ENCODE measurements around the gene STT3B. TPM values are rescaled to one million over a fixed set of nuclear protein-coding genes. Genes with fewer than 3 reads are reported as not detected.

The STT3B gene
- polyA plus RNA-seq, 1 donor, result 125 TPM

DNA sequence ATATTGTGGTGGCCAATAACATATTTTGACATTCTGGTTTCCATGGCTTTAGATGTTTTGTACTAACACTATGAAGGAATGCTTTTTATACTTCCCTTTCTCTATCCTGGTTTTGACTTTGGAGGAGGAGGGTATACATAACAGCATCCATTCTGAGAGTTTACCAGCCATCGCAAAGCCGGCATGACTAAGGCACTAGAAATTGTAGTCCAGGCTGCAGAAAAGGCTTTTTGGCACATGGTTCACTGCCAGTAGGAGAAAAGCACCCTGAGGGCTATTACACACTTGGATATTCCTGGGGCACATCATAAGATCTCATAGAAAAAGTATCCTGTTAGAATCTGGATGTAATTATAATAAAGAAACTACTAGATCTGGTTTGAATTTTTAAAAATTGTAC is 101.8 kb downstream of the STT3B start:
- H3K27ac ChIP-seq (ENCODE audit: low read length), result no peak overlapping the region
- H3K27me3 ChIP-seq (ENCODE audit: control insufficient read depth, insufficient read depth, low read length), result no peaks in the 10 kb centered on the region
- H3K4me1 ChIP-seq (ENCODE audit: control insufficient read depth, insufficient read depth, low read length), result no peaks in the 10 kb centered on the region
- no peak for DNase-seq
- WGBS (ENCODE audit: insufficient coverage, low lambda C conversion rate), result no CpG with 5 or more reads among the region's 2 CpGs
- no peaks in the 10 kb centered on the region for H3K9me3 ChIP-seq (ENCODE audit: control insufficient read depth, low read depth, low read length)
- H3K4me3 ChIP-seq (ENCODE audit: low read length), result no peak overlapping the region
- peaks cover 29% of the 10 kb centered on the region for H3K36me3 ChIP-seq (ENCODE audit: control insufficient read depth, insufficient read depth, low read length)

DNA sequence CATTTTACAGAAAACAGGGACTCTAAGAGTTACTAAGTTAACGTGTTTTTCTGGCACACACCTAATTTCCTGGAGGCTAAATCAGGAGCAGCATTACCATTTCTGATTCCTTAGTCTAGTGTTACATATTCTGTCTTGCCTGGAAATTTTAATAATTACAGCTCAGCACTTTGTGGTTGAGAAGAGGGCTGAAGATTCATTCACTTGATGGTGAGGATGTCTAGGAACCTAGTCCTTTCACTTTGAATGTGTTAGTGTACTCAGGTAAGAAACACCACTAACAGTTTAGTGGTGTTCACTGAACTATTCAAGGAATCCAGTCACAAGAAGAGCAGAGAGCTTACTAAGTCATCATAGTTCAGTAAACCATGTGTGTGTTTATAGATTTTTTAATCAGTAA is 102.8 kb downstream of the STT3B start:
- no peaks in the 10 kb centered on the region for H3K27me3 ChIP-seq (ENCODE audit: control insufficient read depth, insufficient read depth, low read length)
- H3K27ac ChIP-seq (ENCODE audit: low read length), result no peak overlapping the region
- H3K4me1 ChIP-seq (ENCODE audit: control insufficient read depth, insufficient read depth, low read length), result no peaks in the 10 kb centered on the region
- no peak for DNase-seq
- H3K9me3 ChIP-seq (ENCODE audit: control insufficient read depth, low read depth, low read length), result no peaks in the 10 kb centered on the region
- WGBS (ENCODE audit: insufficient coverage, low lambda C conversion rate), result 80% methylated on average over 1 of the region's 1 CpG
- H3K4me3 ChIP-seq (ENCODE audit: low read length), result no peak overlapping the region
- H3K36me3 ChIP-seq (ENCODE audit: control insufficient read depth, insufficient read depth, low read length), result peaks cover 20% of the 10 kb centered on the region

DNA sequence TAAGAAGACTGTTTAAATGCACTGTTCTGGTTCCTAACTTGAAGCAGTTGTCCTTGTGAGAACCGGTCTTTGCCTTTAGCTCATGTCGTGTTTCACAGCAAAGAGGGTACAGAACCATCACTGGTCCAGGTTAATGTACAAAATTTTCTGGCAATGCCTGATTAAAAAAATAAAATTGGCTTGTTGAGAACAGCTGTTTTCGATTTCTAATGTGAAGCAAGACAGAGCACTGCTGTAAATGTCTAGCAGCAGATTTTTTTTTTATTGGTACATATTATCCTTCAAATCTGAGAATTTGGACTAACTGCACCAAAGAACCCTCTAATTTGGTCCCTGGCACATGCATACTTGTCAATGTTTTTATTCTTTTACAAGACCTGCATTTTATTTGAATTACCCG is 103.3 kb downstream of the STT3B start:
- Histone ChIP-seq H3K36me3 (ENCODE audit: control insufficient read depth, insufficient read depth, low read length) (peaks cover 20% of the 10 kb centered on the region), H3K9me3 (ENCODE audit: control insufficient read depth, low read depth, low read length) (no peaks in the 10 kb centered on the region), H3K4me3 (ENCODE audit: low read length) (no peak overlapping the region), H3K4me1 (ENCODE audit: control insufficient read depth, insufficient read depth, low read length) (no peaks in the 10 kb centered on the region), H3K27me3 (ENCODE audit: control insufficient read depth, insufficient read depth, low read length) (no peaks in the 10 kb centered on the region), H3K27ac (ENCODE audit: low read length) (no peak overlapping the region)
- DNase-seq, result no peak
- 100% methylated on average over 1 of the region's 4 CpGs for WGBS (ENCODE audit: insufficient coverage, low lambda C conversion rate)

DNA sequence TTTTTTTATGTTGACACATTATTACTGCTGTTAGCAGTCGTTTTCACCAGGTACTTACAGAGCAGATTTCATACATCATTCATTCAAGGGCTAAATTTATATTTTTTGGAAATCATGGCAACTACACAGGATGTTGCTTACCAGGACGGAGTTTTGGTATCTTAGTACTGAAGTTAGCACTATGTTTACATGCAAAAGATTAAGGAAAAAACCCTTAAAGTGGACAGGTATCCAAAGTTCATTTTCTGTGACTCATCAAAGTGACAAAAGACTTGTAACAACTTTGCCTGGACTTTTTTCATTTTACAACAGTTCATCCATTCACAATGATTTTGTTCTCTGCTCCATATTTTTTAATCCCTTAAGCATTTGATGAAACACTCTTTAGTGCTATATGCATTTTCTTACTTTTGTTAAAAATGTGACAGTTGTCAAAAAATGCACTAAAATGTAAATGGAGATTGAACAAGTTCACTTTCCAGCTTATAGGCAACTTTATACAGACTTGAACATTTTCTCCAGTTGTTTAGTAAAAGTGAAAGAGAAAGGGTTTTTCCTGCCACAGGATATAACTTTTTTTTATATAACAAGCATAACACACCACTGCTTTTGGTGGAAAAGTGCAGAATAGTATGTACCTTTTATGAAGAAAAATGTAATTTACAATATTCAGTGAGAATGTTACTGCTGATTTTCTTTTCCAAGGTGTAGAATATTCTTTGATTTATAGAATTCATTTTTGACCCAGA is 104.1 kb downstream of the STT3B start:
- H3K27me3 ChIP-seq (ENCODE audit: control insufficient read depth, insufficient read depth, low read length), result no peaks in the 10 kb centered on the region
- no peak overlapping the region for H3K4me3 ChIP-seq (ENCODE audit: low read length)
- no peaks in the 10 kb centered on the region for H3K9me3 ChIP-seq (ENCODE audit: control insufficient read depth, low read depth, low read length)
- peak overlapping the region; percentile 22 for H3K27ac ChIP-seq (ENCODE audit: low read length)
- H3K36me3 ChIP-seq (ENCODE audit: control insufficient read depth, insufficient read depth, low read length), result peaks cover 13% of the 10 kb centered on the region
- peak; percentile 23 to 83 for DNase-seq
- H3K4me1 ChIP-seq (ENCODE audit: control insufficient read depth, insufficient read depth, low read length), result no peaks in the 10 kb centered on the region
- WGBS (ENCODE audit: insufficient coverage, low lambda C conversion rate), result 0% methylated on average over 1 of the region's 2 CpGs

DNA sequence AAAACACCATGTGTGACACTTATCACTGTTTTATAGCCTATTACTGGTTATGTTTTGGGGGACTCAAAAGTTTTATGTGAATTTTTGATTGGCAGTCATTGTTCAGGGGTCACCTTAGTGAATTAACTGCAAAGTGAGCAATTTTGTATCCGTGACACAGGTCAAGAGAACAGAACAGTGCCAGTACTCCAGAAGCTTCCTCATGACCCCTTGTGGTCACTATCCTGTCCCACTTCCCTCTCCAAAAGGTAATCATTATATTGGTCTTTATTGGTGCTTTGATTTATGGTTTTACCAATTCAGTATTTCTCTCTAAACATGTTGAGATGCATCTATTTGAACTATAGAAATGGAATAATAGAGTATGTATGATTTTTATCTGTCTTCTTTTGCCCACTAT is 107.1 kb downstream of the STT3B start:
- no peaks in the 10 kb centered on the region for H3K9me3 ChIP-seq (ENCODE audit: control insufficient read depth, low read depth, low read length)
- H3K27ac ChIP-seq (ENCODE audit: low read length), result no peak overlapping the region
- peaks cover 3% of the 10 kb centered on the region for H3K36me3 ChIP-seq (ENCODE audit: control insufficient read depth, insufficient read depth, low read length)
- no peak overlapping the region for H3K4me3 ChIP-seq (ENCODE audit: low read length)
- WGBS (ENCODE audit: insufficient coverage, low lambda C conversion rate), result no CpG with 5 or more reads among the region's 1 CpG
- no peak for DNase-seq
- H3K27me3 ChIP-seq (ENCODE audit: control insufficient read depth, insufficient read depth, low read length), result no peaks in the 10 kb centered on the region
- H3K4me1 ChIP-seq (ENCODE audit: control insufficient read depth, insufficient read depth, low read length), result no peaks in the 10 kb centered on the region

DNA sequence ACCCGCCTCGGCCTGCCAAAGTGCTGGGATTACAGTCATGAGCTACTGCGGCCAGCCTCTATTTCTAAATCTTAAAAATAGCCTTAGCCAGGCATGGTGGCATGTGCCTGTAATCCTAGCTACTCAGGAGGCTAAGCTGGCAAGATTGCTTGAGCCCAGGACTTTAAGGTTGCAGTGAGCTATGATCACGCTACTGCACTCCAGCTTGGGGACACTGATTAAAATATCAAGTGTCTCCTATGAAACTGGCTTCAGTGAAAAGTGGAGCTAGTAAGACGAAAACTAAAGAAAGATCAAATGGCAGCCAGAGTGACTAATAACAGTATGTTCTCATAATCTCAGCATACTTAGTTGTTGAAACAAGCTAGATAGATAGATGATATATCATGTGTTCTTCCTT is 112.5 kb downstream of the STT3B start:
- no peak overlapping the region for H3K27ac ChIP-seq (ENCODE audit: low read length)
- DNase-seq, result no peak
- H3K27me3 ChIP-seq (ENCODE audit: control insufficient read depth, insufficient read depth, low read length), result no peaks in the 10 kb centered on the region
- WGBS (ENCODE audit: insufficient coverage, low lambda C conversion rate), result 83% methylated on average over 1 of the region's 5 CpGs
- H3K9me3 ChIP-seq (ENCODE audit: control insufficient read depth, low read depth, low read length), result peaks cover 20% of the 10 kb centered on the region
- H3K36me3 ChIP-seq (ENCODE audit: control insufficient read depth, insufficient read depth, low read length), result peaks cover 8% of the 10 kb centered on the region
- no peak overlapping the region for H3K4me3 ChIP-seq (ENCODE audit: low read length)
- H3K4me1 ChIP-seq (ENCODE audit: control insufficient read depth, insufficient read depth, low read length), result no peaks in the 10 kb centered on the region

DNA sequence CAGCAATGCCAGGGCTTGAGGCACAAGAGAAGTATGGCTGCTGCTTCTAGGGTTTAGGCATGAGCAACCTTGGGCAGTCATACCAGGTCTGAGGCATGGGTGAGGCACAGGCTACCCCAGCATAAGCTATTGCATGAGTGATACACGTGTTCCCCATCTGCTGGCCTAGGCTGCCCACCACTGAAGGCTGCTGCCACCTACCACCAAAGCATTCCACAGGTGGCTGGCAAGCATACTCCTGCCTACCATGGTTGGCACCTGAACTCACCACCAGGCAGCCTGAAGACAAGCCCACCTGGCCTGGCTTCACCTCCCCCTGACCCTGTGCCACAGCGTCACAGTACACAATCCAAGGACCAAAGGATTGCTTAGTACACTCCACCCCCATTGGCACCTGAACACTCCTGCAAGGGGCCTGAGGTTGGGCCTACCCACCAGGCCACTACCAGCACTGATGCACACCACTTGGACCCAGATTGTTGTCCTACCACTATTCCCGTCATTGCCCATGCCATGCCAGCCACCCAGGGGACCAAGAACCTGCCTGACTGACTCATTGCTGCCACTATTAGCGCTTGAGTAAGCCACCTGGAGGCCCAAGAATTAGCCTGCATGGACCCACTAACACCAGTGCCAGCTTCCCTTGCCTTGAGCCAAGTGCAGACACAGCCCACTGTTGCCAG is 115.7 kb downstream of the STT3B start:
- peaks cover 8% of the 10 kb centered on the region for H3K36me3 ChIP-seq (ENCODE audit: control insufficient read depth, insufficient read depth, low read length)
- no peak overlapping the region for H3K27ac ChIP-seq (ENCODE audit: low read length)
- H3K4me1 ChIP-seq (ENCODE audit: control insufficient read depth, insufficient read depth, low read length), result no peaks in the 10 kb centered on the region
- H3K4me3 ChIP-seq (ENCODE audit: low read length), result no peak overlapping the region
- peaks cover 40% of the 10 kb centered on the region for H3K9me3 ChIP-seq (ENCODE audit: control insufficient read depth, low read depth, low read length)
- H3K27me3 ChIP-seq (ENCODE audit: control insufficient read depth, insufficient read depth, low read length), result no peaks in the 10 kb centered on the region
- no CpG with 5 or more reads among the region's 4 CpGs for WGBS (ENCODE audit: insufficient coverage, low lambda C conversion rate)
- DNase-seq, result no peak

DNA sequence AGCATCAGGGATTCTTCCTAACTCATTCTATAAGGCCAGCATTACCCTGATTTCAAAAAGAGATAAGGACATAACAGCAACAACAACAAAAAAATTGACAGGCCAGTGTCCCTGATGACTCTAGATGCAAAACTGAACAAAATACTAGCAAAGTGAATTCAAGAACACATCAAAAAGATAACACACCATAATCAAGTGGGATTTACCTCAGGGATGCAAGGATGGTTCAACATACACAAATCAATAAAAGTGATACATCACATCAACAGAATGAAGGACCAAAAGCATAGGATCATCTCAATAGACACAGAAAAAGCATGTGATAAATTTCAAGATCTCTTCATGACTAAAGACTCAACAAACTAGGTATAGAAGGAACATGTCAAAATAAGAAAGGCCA is 119.6 kb downstream of the STT3B start:
- DNase-seq, result no peak
- H3K9me3 ChIP-seq (ENCODE audit: control insufficient read depth, low read depth, low read length), result peaks cover 55% of the 10 kb centered on the region
- no peak overlapping the region for H3K27ac ChIP-seq (ENCODE audit: low read length)
- H3K27me3 ChIP-seq (ENCODE audit: control insufficient read depth, insufficient read depth, low read length), result no peaks in the 10 kb centered on the region
- H3K36me3 ChIP-seq (ENCODE audit: control insufficient read depth, insufficient read depth, low read length), result peaks cover 5% of the 10 kb centered on the region
- H3K4me1 ChIP-seq (ENCODE audit: control insufficient read depth, insufficient read depth, low read length), result no peaks in the 10 kb centered on the region
- no peak overlapping the region for H3K4me3 ChIP-seq (ENCODE audit: low read length)

DNA sequence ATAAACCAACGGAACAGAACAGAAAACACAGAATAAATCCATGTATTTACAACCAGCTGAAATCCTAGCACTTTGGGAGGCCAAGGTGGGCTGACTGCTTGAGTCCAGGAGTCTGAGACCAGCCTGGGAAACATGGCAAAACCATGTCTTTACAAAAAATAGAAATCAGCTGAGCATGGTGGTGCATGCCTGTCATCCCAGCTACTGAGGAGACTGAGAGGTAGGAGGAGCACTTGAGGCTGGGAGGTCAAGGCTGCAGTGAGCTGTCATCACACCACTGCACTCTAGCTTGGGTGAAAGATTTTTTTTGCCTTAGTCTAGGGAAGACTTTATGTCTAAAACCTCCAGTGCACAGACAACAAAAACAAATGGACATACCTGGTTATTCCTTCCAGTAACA is 120.7 kb downstream of the STT3B start:
- peaks cover 49% of the 10 kb centered on the region for H3K9me3 ChIP-seq (ENCODE audit: control insufficient read depth, low read depth, low read length)
- no CpG with 5 or more reads among the region's 1 CpG for WGBS (ENCODE audit: insufficient coverage, low lambda C conversion rate)
- H3K27me3 ChIP-seq (ENCODE audit: control insufficient read depth, insufficient read depth, low read length), result no peaks in the 10 kb centered on the region
- no peak for DNase-seq
- no peak overlapping the region for H3K4me3 ChIP-seq (ENCODE audit: low read length)
- no peak overlapping the region for H3K27ac ChIP-seq (ENCODE audit: low read length)
- no peaks in the 10 kb centered on the region for H3K4me1 ChIP-seq (ENCODE audit: control insufficient read depth, insufficient read depth, low read length)
- no peaks in the 10 kb centered on the region for H3K36me3 ChIP-seq (ENCODE audit: control insufficient read depth, insufficient read depth, low read length)

DNA sequence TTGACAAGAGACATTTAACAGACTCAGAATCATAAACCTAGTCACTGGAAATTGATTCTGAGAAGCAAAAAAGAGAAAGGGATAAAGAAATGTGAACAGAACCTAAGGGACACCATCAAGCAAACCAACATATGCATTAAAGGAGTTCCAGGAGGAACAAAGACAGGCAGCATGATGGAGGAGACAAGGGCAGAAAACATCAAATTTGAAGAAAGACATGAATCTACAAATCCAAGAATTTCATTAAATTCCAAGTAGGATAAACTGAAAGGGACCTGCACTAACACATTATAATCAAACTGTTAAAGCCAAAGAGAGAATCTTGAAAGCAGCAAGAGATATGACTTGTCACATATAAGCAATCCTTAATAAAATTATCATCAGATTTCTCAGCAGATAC is 122.3 kb downstream of the STT3B start:
- Histone ChIP-seq H3K36me3 (ENCODE audit: control insufficient read depth, insufficient read depth, low read length) (no peaks in the 10 kb centered on the region), H3K4me3 (ENCODE audit: low read length) (no peak overlapping the region), H3K9me3 (ENCODE audit: control insufficient read depth, low read depth, low read length) (peaks cover 37% of the 10 kb centered on the region), H3K4me1 (ENCODE audit: control insufficient read depth, insufficient read depth, low read length) (no peaks in the 10 kb centered on the region), H3K27ac (ENCODE audit: low read length) (no peak overlapping the region), H3K27me3 (ENCODE audit: control insufficient read depth, insufficient read depth, low read length) (no peaks in the 10 kb centered on the region)
- no peak for DNase-seq

DNA sequence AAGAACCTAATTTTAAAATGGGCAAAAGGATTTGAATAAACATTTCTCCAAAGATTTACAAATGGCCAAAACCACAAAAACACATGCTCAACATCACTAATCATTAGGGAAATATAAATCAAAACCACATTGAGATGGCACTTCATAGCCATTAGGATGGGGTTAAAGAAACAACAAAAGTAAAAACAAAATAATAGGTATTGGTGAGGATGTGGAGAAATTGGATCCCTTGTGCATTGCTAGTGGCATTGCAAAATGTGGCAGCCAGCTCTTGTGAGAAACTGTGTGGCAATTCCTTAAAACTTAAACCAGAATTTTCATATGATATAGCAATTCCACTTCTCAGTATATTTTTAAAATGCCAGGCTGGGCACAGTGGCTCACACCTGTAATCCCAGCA is 126.5 kb downstream of the STT3B start:
- Histone ChIP-seq H3K27me3 (ENCODE audit: control insufficient read depth, insufficient read depth, low read length) (no peaks in the 10 kb centered on the region), H3K9me3 (ENCODE audit: control insufficient read depth, low read depth, low read length) (peaks cover 13% of the 10 kb centered on the region), H3K27ac (ENCODE audit: low read length) (no peak overlapping the region), H3K4me1 (ENCODE audit: control insufficient read depth, insufficient read depth, low read length) (no peaks in the 10 kb centered on the region), H3K4me3 (ENCODE audit: low read length) (no peak overlapping the region), H3K36me3 (ENCODE audit: control insufficient read depth, insufficient read depth, low read length) (peaks cover 2% of the 10 kb centered on the region)
- no peak for DNase-seq
